ENCODE results near the gene CABP4. TPM values are rescaled to one million over a fixed set of nuclear protein-coding genes. Genes with fewer than 3 reads are reported as not detected.
A peak's percentile ranks its signal among the peaks of the same experiment; 100 is the strongest.
"Not testable (repeated sequence)": the region's sequence is repeated elsewhere in the genome, so short reads cannot be mapped to it uniquely, and the experiment has no call there.

CABP4 gene
- total RNA-seq, 2 donors from 2014 or later, result 1.2 to 1.3 TPM

DNA sequence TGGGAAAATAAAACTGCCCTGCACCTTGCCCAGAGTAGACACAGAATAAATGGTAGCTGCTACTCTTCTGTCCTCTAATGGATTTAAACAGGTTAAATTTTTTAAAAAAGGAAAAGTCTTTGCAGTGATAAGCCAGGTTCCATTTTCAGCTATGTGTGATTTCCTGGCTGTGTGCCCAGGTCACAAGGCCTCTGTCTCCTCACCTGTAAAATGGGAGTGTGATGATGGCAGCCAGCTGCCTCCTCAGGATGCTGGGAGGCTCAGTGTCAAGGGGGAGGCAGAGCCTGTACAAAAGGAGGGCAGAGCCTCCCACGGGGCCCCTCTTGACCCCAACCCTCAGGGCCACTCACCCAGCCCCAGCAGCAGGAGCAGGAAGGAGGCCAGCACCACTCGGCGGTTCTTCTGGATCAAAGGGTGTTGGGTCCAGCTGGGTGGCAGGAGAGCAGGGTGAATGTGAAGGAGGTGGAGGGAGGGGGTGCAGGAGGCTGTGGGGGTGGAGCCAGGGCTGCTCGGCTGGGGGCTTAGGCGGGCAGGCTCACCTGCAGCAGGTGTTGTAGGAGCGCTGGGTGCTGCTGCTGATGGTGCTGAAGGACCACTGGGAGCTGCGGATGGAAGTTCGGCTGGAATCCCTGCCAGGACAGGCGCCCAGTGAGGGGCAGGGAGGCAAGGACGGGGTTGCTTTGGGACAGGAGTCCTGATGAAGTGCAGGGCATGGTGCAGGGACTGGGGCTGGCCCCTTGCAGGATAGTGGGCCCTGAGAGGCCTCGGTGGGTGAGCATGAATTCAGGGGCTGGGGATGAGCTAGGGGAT lies 12.0 kb downstream of the CABP4 start:
- DNase-seq (no peak), ATAC-seq (no peak)
- intact Hi-C loops (cut with DNase I), result loop anchor here in 1 of 2 donors (10.0 kb wide), 1 partner anchor 62 kb away; the partner anchor contains the start of genes PPP1CA and TBC1D10C

DNA sequence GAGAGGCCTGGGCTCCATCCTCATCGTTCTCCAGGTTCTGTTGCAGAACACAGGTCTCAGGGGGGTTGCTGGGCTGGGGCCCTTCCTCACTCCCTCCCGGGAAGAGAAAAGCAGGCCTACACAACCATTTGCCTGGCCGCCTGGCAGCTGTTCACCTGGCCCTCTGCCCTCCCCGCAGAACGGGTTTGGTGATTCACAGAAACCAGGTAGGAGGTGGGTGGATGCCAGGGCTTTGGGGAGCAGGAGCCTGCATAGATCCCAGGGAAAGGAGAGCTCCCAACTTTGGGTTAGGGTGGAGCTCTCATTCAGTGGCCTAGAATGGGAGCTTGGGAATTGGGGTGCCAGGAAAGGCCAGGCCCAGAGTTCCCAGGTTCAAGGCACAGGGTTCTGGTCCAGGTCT lies 12.9 kb downstream of the CABP4 start:
- intact Hi-C loops (cut with DNase I), result loop anchor here in 1 of 2 donors (10.0 kb wide), 1 partner anchor 63 kb away; the partner anchor contains the start of genes PPP1CA and TBC1D10C
- ATAC-seq (peak in 1 of 2 donors; percentile 4), DNase-seq (no peak)

DNA sequence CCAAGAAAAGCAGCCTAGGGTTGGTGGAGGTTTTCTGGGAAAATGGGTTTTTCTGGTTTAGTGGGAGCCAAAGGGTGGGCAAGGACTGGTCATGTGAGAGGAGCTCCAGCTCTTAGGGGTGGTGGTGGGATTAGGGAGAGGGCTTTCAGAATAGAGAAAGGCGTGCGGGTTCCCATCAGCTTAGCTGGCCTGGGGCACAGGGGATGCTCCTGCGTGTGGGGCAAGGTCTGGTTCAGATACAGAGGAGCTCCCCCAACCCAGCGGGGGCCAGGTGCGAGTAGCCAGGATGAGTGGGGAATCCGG lies 13.3 kb downstream of the CABP4 start:
- no peak for ATAC-seq
- intact Hi-C loops (cut with DNase I), result loop anchor here in 1 of 2 donors (10.0 kb wide), 1 partner anchor 64 kb away; the partner anchor contains the start of genes PPP1CA and TBC1D10C

DNA sequence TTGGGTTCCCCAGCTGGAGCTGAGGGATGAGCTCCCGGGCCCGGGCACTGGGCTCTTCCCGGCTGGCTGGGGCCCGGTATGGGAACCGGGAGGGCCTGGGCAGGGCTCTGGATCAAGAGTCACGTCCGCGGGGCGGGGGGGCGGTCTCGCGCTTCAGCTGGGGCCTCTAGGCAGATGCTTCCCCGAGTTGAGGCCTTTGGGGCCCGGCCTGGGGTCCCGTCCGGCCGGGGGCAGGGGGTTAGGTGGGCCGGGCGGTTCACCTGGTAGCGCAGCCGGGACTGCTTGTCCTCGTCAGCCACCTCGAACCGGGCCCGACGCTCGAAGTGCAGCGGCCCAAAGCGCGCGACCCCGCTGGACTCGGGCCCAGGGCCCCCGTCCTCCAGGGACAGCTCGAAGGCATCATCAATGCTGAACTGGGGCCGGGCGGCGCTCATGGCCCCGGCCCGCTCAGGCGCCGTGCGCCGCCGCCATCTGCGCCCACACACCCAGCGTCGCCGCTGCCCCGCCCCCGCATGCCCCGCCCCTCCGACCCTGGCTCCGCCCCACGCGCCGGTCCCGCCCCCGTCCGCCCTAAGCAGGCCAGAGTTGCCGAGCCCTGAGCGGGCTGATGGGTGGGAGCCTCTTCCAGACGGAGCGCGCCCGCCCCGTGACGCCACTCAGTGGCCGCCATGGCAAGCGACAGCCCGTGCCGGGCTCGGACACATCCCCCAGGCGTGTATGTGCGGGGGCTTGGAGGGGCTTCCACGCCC lies 13.8 kb downstream of the CABP4 start, which contains the start of gene TMEM134:
TMEM134 (minus strand) TSS at position 493 of the 749 bp plus-strand sequence; CDS start at position 434, 59 bp downstream.
- intact Hi-C loops (cut with DNase I), result loop anchor here in 1 of 2 donors (10.0 kb wide), 1 partner anchor 64 kb away; the partner anchor contains the start of genes PPP1CA and TBC1D10C
- peak; percentile 93 for DNase-seq
- peak; percentile 92 to 95 for ATAC-seq

More for the DNA sequence above, 13.3 kb downstream of the CABP4 start:
- no peak for DNase-seq

DNA sequence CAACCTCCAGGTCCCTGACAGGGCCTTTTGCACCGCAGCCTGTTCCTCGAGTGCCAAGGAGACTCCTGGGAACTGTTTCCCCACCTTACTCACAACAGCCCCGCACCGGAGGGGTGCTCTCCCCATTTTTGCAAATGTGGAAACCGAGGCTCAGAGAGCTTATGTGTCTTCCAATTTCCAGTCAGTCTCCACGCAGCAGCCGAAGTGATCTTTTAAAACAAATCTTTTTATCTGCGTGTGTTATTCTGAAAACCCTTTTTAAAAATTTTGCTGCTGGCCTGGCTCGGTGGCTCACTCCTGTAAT lies 14.3 kb downstream of the CABP4 start:
- ATAC-seq (no peak), DNase-seq (no peak)
- intact Hi-C loops (cut with DNase I), result loop anchor here in 1 of 2 donors (10.0 kb wide), 1 partner anchor 65 kb away; the partner anchor contains the start of genes PPP1CA and TBC1D10C

DNA sequence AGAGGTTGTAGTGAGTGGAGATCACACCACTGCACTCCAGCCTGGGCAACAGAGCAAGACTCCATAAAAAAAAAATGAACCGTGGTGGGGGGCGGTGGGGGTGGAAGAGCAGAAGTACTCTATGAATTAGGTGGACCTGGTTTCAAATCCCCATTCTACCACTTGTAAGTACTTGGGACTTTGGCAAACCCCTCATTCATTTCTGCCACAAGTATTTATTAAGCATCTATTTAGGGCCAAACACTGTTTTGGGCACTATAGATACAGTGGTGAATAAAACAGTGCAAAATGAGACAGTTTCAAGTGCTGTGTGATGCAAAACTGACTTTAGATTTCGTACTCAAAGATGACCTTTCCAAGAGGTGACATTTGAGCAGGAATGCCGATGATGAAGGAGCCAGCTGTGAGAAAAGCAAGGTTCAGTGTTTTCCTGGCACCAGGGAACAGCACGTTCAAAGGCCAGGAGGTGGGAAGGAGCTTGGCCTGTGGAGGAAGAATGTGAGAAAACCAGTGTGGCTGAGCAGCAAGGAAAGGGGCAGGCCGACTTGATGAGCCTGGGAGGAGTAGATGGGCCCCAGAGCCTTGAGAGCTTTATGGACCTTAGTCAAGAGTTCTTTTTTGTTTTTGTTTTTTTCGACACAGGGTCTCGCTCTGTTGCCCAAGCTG lies 15.3 kb downstream of the CABP4 start:
- ATAC-seq (no peak), DNase-seq (no peak)
- intact Hi-C loops (cut with DNase I), result loop anchor here in 1 of 2 donors (5.0 kb wide), 1 partner anchor 68 kb away; the partner anchor contains the start of genes PPP1CA and TBC1D10C

DNA sequence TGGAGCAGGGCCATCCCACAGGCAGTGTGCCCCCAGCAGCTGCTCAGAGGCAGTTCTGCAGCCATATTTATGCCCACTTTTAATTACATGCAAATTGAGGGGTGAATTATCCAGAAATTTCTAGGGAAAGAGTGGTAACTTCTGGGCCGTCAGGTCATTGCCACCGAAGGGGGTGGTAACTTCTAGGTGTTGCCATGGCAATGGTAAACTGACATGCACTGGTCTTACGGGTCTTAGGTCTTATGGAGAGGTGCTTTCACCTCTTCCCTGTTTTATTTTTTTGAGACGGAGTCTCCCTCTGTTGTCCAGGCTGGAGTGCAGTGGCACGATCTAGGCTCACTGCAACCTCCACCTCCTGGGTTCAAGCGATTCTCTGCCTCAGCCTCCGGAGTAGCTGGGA lies 17.7 kb downstream of the CABP4 start:
- ATAC-seq, result no peak
- intact Hi-C loops (cut with DNase I), result loop anchor here in 1 of 2 donors (5.0 kb wide), 1 partner anchor 71 kb away; the partner anchor contains the start of genes PPP1CA and TBC1D10C
- DNase-seq, result no peak

DNA sequence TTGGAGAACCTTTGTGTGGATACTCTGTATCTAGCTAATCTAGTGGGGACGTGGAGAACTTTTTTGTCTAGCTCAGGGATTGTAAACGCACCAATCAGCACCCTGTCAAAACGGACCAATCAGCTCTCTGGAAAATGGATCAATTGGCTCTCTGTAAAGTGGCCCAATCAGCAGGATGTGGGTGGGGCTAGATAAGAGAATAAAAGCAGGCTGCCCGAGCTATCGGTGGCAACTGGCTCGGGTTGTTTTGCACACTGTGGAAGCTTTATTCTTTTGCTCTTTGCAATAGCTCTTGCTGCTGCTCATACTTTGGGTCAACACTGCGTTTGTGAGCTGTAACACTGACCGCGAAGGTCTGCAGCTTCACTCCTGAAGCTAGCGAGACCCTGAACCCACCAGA lies 21.5 kb downstream of the CABP4 start:
- DNase-seq; ATAC-seq; intact Hi-C loops (cut with DNase I): not testable (repeated sequence)

DNA sequence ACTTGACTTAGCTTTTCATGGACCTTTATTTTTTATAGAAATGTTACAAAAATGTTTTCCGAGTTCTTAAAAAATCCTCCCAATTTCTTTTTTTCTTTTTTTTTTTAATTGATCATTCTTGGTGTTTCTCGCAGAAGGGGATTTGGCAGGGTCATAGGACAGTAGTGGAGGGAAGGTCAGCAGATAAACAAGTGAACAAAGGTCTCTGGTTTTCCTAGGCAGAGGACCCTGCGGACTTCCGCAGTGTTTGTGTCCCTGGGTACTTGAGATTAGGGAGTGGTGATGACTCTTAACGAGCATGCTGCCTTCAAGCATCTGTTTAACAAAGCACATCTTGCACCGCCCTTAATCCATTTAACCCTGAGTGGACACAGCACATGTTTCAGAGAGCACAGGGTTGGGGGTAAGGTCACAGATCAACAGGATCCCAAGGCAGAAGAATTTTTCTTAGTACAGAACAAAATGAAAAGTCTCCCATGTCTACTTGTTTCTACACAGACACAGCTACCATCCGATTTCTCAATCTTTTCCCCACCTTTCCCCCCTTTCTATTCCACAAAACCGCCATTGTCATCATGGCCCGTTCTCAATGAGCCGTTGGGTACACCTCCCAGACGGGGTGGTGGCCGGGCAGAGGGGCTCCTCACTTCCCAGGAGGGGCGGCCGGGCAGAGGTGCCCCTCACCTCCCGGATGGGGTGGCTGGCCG lies 22.3 kb downstream of the CABP4 start:
- ATAC-seq; DNase-seq; intact Hi-C loops (cut with DNase I): not testable (repeated sequence)

DNA sequence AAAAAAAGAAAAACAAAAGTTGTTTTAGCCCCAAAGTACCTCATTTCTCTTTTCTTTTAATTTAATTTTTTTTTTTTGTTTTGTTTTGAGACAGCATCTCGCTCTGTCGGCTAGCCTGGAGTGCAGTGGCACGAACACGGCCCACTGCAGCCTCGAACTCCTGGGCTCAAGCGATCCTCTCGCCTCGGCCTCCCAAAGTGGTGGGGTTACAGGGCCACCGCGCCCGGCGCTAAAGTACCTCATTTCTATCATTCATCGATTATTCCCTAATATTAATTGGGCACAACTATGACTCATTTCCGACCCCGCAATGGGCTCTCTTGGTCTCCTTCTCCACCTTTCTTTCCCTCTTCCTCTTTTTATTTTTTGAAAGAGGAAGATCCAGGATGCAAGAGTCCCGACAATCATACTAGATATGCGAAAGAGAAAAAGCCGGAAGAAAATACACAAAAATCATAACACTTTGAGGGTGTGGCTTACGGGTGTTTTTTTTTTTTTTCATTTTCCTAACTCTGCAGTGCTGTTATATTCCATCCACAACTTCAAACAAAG lies 27.2 kb downstream of the CABP4 start:
- intact Hi-C loops (cut with DNase I), result no loop called here
- ATAC-seq, result peak; percentile 6 to 14
- no peak for DNase-seq

DNA sequence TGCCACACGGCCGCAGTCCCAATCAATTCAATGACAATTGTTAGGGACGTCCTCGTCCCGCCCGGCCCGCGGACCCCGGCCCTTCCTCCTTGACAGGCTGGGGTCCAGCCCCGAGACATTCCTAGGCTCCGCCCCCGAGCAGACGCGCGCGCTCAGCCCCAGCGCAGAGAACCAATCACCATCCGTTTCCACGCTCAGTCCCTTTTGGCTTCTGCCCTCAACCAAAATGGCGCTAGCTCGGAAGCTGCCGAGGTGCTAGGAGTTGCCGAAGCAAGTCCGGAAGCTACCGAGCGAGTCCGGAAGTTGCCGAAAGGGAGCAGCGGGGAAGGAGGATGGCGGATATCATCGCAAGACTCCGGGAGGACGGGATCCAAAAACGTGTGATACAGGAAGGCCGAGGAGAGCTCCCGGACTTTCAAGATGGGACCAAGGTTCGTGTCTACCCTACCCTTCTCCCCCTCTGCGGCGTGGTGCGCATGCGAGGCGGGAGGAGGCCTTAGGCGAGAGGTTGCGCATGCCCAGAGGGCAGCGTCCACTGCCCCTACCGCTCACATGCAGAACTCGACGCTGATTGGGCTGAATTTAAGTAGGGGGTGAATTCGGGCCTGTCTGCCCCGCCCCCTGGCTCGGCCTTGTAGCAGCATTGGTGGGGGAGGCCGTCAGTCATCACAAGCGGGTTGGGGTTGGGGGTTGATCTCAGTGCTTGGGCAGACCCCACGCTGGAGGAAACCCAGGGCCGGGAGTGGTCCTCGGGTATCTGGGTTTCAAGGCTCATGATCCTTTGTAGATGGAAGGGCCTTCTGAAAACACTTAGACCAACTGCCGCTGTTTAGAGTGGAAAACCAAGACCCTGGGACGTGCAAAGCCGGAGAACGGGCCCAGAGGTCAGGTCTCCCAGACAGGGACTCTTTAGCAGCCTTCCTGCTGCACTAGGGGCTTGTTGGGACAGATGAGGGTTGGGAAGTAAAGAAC lies 28.0 kb downstream of the CABP4 start, which contains the start of gene AIP:
AIP (plus strand) TSS at position 200 of the 972 bp plus-strand sequence; CDS start at position 333, 133 bp downstream.
- ATAC-seq, result peak; percentile 98
- peak; percentile 98 for DNase-seq
- intact Hi-C loops (cut with DNase I), result no loop called here

DNA sequence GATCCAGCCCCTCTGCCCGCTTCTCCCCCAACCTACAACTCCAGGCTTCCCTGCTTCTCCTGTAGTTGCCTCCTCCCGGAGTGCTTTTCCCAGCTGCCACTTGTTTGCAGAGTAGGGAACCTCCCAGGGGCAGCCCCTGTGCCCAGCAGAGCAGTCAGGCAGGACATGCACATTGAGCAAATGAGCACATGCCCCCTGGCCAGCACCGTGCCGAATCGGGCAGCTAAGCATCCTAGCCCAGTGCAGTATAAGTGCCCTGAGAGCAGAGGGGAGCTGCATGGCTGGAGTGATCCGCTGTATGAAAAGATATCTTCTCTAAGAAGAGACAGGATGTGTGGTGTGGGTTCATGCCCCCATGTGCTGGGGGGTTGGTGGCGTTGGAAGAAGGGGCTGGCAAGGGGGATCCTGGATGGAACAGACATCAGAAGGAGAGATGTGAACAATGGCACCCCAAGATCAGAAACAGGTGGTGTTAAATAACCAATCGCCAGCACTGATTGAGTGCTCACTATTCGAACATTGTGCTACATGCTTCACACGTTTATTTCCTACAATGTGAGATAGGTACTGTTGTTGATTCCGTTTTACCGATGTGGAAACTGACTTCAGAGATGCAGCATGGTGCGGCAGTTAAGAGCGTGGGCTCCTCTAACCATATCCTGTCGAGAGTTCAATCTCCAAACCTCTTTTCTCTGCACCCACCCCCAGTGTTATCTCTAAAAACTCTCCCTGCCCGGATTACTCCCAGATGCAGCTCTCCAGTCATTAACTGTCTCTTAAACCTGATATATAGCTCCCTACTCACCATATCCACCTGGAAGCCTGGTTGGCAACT lies 28.9 kb downstream of the CABP4 start:
- DNase-seq (no peak), ATAC-seq (no peak)
- intact Hi-C loops (cut with DNase I), result no loop called here

DNA sequence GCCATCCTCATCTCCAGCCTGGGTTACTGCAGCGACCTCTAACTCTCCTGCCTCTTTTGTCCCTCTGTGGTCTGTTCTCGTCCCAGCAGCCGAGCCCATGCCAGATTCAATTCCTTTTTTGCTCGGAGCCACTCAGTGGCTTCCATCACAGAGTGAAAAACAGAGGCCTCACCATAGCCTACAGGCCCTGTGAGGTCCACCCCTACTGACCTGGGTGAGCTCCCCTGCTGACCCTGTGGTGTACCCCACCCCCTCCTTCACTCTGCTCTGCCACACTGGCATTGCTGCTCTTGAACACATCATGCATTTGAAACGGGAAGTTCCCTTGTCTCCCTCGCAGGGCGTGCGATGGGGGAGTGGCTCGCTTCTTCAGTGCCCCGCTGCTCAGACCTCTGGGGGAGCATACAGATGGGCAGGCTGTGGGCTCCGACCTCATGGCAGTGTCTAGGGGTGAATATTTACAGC lies 29.7 kb downstream of the CABP4 start:
- no peak for ATAC-seq
- intact Hi-C loops (cut with DNase I), result no loop called here
- no peak for DNase-seq

DNA sequence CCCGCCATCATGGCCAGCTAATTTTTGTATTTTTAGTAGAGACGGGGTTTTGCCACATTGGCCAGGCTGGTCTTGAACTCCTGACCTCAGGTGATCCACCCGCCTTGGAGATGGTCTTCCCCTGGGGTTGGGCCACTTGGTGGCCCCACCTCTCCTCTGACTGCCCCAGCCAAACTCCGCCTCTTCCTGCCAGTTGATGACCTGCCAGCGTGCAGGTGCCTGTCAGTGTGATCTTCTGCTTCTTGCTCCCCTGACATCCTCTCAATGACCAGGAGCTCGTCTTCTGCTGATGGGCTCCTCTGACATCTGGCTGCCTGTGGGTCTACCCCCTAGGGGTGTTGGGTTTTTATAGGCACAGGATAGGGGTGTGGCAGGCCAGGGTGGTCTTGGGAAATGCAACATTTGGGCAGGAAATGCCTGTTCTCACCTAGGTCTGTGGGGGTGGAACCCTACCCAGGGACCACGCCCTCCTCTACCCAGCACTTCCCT lies 30.8 kb downstream of the CABP4 start:
- intact Hi-C loops (cut with DNase I); ATAC-seq; DNase-seq: not testable (repeated sequence)

DNA sequence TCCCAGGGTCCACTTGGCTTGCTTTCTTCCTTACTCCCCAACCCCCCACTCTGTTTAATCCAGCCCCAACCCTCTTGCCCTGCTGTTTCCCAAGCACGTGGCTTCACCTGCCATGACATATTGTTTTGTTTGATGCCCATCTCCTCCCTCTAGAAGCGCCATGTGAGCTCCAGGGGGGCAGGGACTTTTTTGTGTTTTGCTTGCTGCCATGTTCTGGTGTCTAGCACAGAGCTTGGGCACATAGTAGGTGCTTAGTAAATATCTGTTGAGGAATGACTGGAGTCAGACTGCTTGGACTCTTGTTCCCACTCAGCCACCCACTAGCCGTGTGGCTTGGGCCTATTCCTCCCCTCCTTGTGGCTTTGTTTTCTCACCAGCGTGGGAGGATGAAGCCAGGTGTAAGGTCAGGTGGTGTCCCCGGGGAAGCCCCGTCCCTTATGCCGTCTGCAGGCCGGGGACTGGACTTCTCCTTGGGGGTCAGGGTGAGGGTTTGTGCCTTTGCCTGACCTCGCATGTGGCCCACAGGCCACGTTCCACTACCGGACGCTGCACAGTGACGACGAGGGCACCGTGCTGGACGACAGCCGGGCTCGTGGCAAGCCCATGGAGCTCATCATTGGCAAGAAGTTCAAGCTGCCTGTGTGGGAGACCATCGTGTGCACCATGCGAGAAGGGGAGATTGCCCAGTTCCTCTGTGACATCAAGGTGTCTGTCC lies 31.5 kb downstream of the CABP4 start:
- ATAC-seq, result no peak
- intact Hi-C loops (cut with DNase I), result no loop called here

More for the DNA sequence above, 31.5 kb downstream of the CABP4 start:
- no peak for DNase-seq
